Measurements from ENCODE around the gene PDE4D.

PDE4D gene

GRCh38 chr5:59367791-59368394 lies 525.6 kb downstream of the PDE4D start:
- Histone ChIP-seq H3K4me1 (peaks cover 0 to 6% (median 0%) of the 10 kb centered on the region in 4 donors), H3K4me3 (no peak overlapping the region), H3K27ac (no peak overlapping the region), H3K36me3 (no peaks in the 10 kb centered on the region), H3K9me3 (no peaks in the 10 kb centered on the region), H3K27me3 (no peaks in the 10 kb centered on the region)
- peak; percentile 60 to 74 for TF ChIP-seq CTCF (IDR thresholded peaks at IDR 0.05)
- DNase-seq, result peak; percentile 46 to 68
- intact Hi-C loops (cut with DNase I; ENCODE audit: low total_unique reads), result loop anchor here (5.0 kb wide), 1 partner anchor 181 kb away; no protein-coding TSS in a partner anchor

GRCh38 chr5:59366784-59367183 lies 526.7 kb downstream of the PDE4D start:
- Histone ChIP-seq H3K4me3 (no peak overlapping the region), H3K9me3 (no peaks in the 10 kb centered on the region), H3K27ac (no peak overlapping the region), H3K36me3 (no peaks in the 10 kb centered on the region), H3K4me1 (peaks cover 0 to 6% (median 0%) of the 10 kb centered on the region in 4 donors), H3K27me3 (no peaks in the 10 kb centered on the region)
- DNase-seq, result no peak
- intact Hi-C loops (cut with DNase I; ENCODE audit: low total_unique reads), result loop anchor here (5.0 kb wide), 1 partner anchor 179 kb away; no protein-coding TSS in a partner anchor
- no peak for TF ChIP-seq CTCF (IDR thresholded peaks at IDR 0.05)

- peaks cover 0 to 13% (median 0%) of the 10 kb centered on the region in 4 donors for H3K4me1 ChIP-seq
- no peaks in the 10 kb centered on the region for H3K9me3 ChIP-seq
- no peaks in the 10 kb centered on the region for H3K36me3 ChIP-seq
- no peak overlapping the region for H3K4me3 ChIP-seq
- no peak overlapping the region for H3K27ac ChIP-seq
- H3K27me3 ChIP-seq, result no peaks in the 10 kb centered on the region
- no peak for TF ChIP-seq CTCF (IDR thresholded peaks at IDR 0.05)
- DNase-seq, result no peak
- intact Hi-C loops (cut with DNase I; ENCODE audit: low total_unique reads), result no loop called here
Observed at GRCh38 chr5:59362438-59362837, 531.1 kb downstream of the PDE4D start.

GRCh38 chr5:59361454-59361853 lies 532.1 kb downstream of the PDE4D start:
- H3K27ac ChIP-seq, result no peak overlapping the region
- intact Hi-C loops (cut with DNase I; ENCODE audit: low total_unique reads), result no loop called here
- TF ChIP-seq CTCF (IDR thresholded peaks at IDR 0.05), result no peak

GRCh38 chr5:59360130-59360555 lies 533.4 kb downstream of the PDE4D start:
- H3K4me1 ChIP-seq, result peaks cover 0 to 10% (median 0%) of the 10 kb centered on the region in 4 donors
- TF ChIP-seq CTCF (IDR thresholded peaks at IDR 0.05), result no peak
- H3K4me3 ChIP-seq, result no peak overlapping the region
- intact Hi-C loops (cut with DNase I; ENCODE audit: low total_unique reads), result no loop called here
- DNase-seq, result no peak
- no peaks in the 10 kb centered on the region for H3K9me3 ChIP-seq
- H3K36me3 ChIP-seq, result no peaks in the 10 kb centered on the region
- H3K27me3 ChIP-seq, result no peaks in the 10 kb centered on the region
- H3K27ac ChIP-seq, result no peak overlapping the region

More at GRCh38 chr5:59361454-59361853, 532.1 kb downstream of the PDE4D start:
- Histone ChIP-seq H3K9me3 (no peaks in the 10 kb centered on the region), H3K27me3 (no peaks in the 10 kb centered on the region), H3K36me3 (no peaks in the 10 kb centered on the region), H3K4me1 (peaks cover 0 to 10% (median 0%) of the 10 kb centered on the region in 4 donors), H3K4me3 (no peak overlapping the region)
- no peak for DNase-seq

All from tibial artery (tissue), 4 donors.